Measurements from ENCODE around the gene SMAD3. TPM values are rescaled to one million over a fixed set of nuclear protein-coding genes. Genes with fewer than 3 reads are reported as not detected.

Gene SMAD3
- total and polyA plus RNA-seq, 2 donors (not counting 1 experiment from before 2014, with no cell fraction given), result 55.9 to 163 TPM

GRCh38 chr15:67199391-67199790 is 134.0 kb downstream of the SMAD3 start:
- ChIA-PET CTCF (no interaction called here), POLR2A (no interaction called here)
- 100% methylated on average over 1 of the region's 4 CpGs for WGBS (ENCODE audit: insufficient coverage)
- Histone ChIP-seq H3K9me3 (ENCODE audit: control extremely low read depth in 1 of 3, control insufficient read depth in 2 of 3, insufficient read depth in 1 of 3, low read length in 2 of 3) (no peaks in the 10 kb centered on the region), H3K27me3 (replicated peaks in 1 of 4; ENCODE audit: control extremely low read depth in 1 of 4, control insufficient read depth in 3 of 4, insufficient read depth in 4 of 4, low read length in 3 of 4) (no peaks in the 10 kb centered on the region), H4K20me1 (ENCODE audit: control insufficient read depth, insufficient read depth, low read length, poor library complexity, severe bottlenecking) (no peaks in the 10 kb centered on the region), H3K36me3 (replicated peaks in 1 of 2; ENCODE audit: control extremely low read depth in 1 of 2, control insufficient read depth in 1 of 2, extremely low read depth in 1 of 2, insufficient read depth in 2 of 2, low read length in 1 of 2) (peaks cover 0 to 31% of the 10 kb centered on the region in 2 experiments), H3K4me3 (ENCODE audit: control extremely low read depth in 1 of 5, extremely low read depth in 1 of 5, insufficient read depth in 1 of 5, low read depth in 2 of 5, low read length in 4 of 5) (no peak overlapping the region), H3K4me1 (ENCODE audit: control insufficient read depth in 2 of 2, insufficient read depth in 2 of 2, low read length in 2 of 2) (peaks cover 6 to 13% of the 10 kb centered on the region in 2 donors), H3K79me2 (ENCODE audit: control insufficient read depth, insufficient read depth, low read length) (no peaks in the 10 kb centered on the region), H2AFZ (ENCODE audit: insufficient read depth, low read depth, low read length, poor library complexity, severe bottlenecking) (no peak overlapping the region), H3K9ac (ENCODE audit: low read length) (no peak overlapping the region), H3K27ac (ENCODE audit: low read length in 2 of 2) (no peak overlapping the region), H3K4me2 (replicated peaks; ENCODE audit: low read depth, low read length, poor library complexity, severe bottlenecking) (no peak overlapping the region)
- Mint-ChIP-seq H3K27ac (no peak overlapping the region), H3K27me3 (no peaks in the 10 kb centered on the region), H3K4me1 (peaks cover 22% of the 10 kb centered on the region), H3K9me3 (ENCODE audit: insufficient read depth) (no peaks in the 10 kb centered on the region), H3K4me3 (no peak overlapping the region)
- no peak for ATAC-seq (ENCODE audit: low read depth)
- intact Hi-C loops (cut with micrococcal nuclease), result no loop called here
- no peak for TF ChIP-seq EZH2 (IDR thresholded peaks at IDR 0.05; ENCODE audit: borderline replicate concordance, insufficient read depth, low read depth, low read length, poor library complexity, severe bottlenecking)
- no peak for TF ChIP-seq CTCF (IDR thresholded peaks at IDR 0.05)
- DNase-seq, result no peak

DNA sequence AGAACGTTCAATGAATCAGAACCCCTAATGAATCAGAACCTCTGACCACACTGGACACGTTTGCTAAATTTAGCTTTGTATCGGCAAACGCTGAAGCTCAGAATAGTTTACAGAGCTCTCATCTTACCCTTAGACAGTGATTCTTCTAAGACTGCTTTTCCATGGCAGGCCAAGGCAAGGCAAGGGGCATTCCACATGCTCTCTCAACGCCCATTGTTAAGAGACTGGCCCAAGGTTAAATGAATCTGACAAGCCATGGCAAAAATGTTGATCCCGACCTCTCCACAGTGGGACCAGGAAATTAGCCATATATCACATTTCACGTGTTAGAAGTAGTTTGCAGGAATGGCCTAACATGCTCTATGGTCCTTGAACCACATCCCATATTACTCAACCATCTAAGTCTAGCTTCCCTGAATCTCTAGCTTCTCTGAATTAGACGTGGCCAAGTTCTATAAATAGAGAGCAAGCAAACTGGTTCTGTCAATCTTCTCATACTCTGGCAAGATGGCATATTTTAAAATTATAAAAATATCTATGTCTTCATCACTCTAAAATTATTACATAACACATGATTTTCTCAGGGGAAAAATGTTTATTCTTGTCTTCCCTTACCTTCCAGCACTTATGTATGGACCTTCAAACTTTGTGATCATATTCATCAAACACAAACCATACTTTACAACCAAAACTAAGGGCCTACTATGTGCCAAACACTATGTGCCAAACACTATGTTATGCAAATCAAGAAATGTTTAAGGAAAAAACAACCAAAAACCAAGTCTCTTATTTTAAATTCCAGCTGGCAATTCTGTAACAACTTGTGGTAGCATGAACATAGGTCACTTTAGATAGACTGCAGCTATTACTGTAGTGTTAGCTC is 134.7 kb downstream of the SMAD3 start:
- Histone ChIP-seq H3K79me2 (ENCODE audit: control insufficient read depth, insufficient read depth, low read length) (no peaks in the 10 kb centered on the region), H3K4me3 (ENCODE audit: control extremely low read depth in 1 of 5, extremely low read depth in 1 of 5, insufficient read depth in 1 of 5, low read depth in 2 of 5, low read length in 4 of 5) (no peak overlapping the region), H3K9ac (ENCODE audit: low read length) (no peak overlapping the region), H3K9me3 (ENCODE audit: control extremely low read depth in 1 of 3, control insufficient read depth in 2 of 3, insufficient read depth in 1 of 3, low read length in 2 of 3) (no peaks in the 10 kb centered on the region), H3K4me1 (ENCODE audit: control insufficient read depth in 2 of 2, insufficient read depth in 2 of 2, low read length in 2 of 2) (peaks cover 6 to 13% of the 10 kb centered on the region in 2 donors), H4K20me1 (ENCODE audit: control insufficient read depth, insufficient read depth, low read length, poor library complexity, severe bottlenecking) (no peaks in the 10 kb centered on the region), H2AFZ (ENCODE audit: insufficient read depth, low read depth, low read length, poor library complexity, severe bottlenecking) (no peak overlapping the region), H3K27ac (ENCODE audit: low read length in 2 of 2) (no peak overlapping the region), H3K4me2 (replicated peaks; ENCODE audit: low read depth, low read length, poor library complexity, severe bottlenecking) (no peak overlapping the region), H3K36me3 (replicated peaks in 1 of 2; ENCODE audit: control extremely low read depth in 1 of 2, control insufficient read depth in 1 of 2, extremely low read depth in 1 of 2, insufficient read depth in 2 of 2, low read length in 1 of 2) (peaks cover 0 to 35% of the 10 kb centered on the region in 2 experiments), H3K27me3 (replicated peaks in 1 of 4; ENCODE audit: control extremely low read depth in 1 of 4, control insufficient read depth in 3 of 4, insufficient read depth in 4 of 4, low read length in 3 of 4) (no peaks in the 10 kb centered on the region)
- ChIA-PET CTCF (interaction anchor here (0.6 to 0.9 kb wide), 2 partner anchors 116 to 255 kb away, joined by 3 read pairs; no protein-coding TSS in a partner anchor), POLR2A (no interaction called here)
- DNase-seq (no peak), ATAC-seq (ENCODE audit: low read depth) (no peak)
- H3K4me1 Mint-ChIP-seq, result peaks cover 22% of the 10 kb centered on the region
- H3K4me3 Mint-ChIP-seq, result no peak overlapping the region
- H3K9me3 Mint-ChIP-seq (ENCODE audit: insufficient read depth), result no peaks in the 10 kb centered on the region
- WGBS (ENCODE audit: insufficient coverage), result 82% methylated on average over 6 of the region's 8 CpGs
- no peaks in the 10 kb centered on the region for H3K27me3 Mint-ChIP-seq
- TF ChIP-seq CTCF (IDR thresholded peaks at IDR 0.05) (no peak), EZH2 (IDR thresholded peaks at IDR 0.05; ENCODE audit: borderline replicate concordance, insufficient read depth, low read depth, low read length, poor library complexity, severe bottlenecking) (no peak)
- H3K27ac Mint-ChIP-seq, result no peak overlapping the region
- intact Hi-C loops (cut with micrococcal nuclease), result loop anchor here (10.0 kb wide), 1 partner anchor 255 kb away; no protein-coding TSS in a partner anchor
